Pulmonary artery endothelial cell (primary cell): Measurements from ENCODE around the gene GULP1. TPM values are rescaled to one million over a fixed set of nuclear protein-coding genes. Genes with fewer than 3 reads are reported as not detected.
"Not testable (repeated sequence)": the region's sequence is repeated elsewhere in the genome, so short reads cannot be mapped to it uniquely, and the experiment has no call there.

Experiments
- DNase-seq: peaks from one replicate; pipeline ENCODE4 v3.0.0-alpha.2; 2011; ENCODE audit warnings: low read depth, low spot score
- total RNA-seq: library from RNA; depleted of rRNA; stranded (reverse); fragments of >200 nt; gene quantifications from 2 replicates; pipeline ENCODE4 v1.2.3, GENCODE V29; 2014

Gene GULP1
- total RNA-seq, 1 donor from 2014 or later: 29.9 TPM

DNA sequence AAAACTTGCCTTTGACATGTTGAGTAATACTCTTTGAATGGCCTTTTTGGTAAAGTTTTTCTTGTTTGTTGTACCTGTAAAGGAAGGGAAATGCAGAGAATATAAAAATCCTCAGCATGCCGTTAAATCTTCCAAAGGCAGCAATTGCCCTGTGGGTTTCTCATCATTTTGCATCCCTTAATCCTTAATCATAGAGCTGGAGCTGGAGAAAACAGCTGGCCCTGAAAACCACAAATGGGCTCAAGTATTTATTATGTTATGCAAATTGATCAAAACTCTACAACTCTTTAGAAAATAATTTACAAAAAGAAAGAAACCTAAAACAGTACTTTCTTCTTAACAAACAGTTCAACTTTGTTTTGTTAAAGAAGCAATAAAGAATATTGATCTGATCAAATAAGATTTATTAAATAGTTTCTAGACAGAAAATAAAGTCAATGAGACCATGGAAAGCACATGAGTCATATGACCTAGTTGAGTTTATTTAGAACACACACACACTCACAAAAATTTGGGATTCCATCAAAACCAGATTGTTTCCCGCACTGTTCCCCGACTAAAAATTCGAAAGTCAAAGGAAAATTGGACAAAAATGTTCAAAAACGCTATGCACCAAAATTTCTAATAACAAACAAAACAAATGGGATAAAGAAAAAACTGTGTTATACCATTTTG is 309.0 kb downstream of the GULP1 start:
- no peak for DNase-seq

DNA sequence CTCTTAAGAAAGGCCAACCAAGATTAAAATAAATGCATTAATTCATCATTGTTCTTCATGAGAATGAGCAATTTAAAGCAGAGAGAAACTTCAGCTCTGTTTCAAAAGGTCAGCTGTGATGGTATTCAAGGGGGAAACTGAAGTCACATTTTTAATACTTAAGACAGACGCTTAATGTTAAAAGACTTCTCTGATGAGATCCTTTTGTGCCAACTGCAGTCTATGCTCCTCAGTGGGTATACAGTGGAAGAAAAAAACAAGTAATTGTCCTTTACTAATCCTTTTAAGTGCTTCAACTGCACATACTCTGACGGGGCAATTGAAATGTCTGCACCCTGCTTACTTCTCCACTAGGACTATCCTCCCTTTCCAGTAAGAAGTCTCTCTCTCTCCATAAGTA is 309.7 kb downstream of the GULP1 start:
- no peak for DNase-seq

DNA sequence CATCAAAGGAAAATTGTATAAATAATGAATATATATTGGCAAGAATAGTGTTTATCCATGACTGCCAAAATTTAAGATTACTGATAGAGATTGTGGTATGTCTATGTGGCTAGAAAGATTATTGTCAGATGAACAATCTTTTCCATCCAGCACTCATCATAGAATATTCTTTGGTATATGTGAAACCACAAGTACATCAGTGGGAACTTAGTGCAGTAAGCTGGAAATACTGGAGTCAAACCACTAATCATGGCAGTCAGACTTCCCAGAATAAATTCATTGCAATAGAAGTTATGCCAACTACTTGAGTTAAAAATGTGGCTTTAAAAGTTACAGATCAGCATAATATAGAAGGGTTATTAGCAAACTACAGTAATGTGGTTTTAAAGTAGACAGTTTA is 310.3 kb downstream of the GULP1 start:
- DNase-seq: no peak

DNA sequence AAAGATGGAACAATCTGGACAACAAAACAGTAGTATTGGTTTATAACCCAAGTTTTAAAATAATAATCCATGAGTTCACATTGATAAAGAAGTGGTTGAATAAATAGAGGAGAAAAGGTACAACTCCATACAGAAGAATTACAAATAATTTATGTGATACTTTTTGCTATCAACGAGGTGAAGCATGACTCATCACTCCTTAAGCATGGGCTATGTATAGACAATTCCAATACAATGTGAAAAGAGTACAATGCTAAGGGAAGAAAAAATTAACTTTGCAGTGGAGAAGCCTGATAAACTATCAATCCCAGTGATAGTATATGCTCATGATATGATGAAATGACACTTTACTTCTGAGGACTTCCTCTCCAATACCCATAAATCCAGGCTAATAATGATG is 312.9 kb downstream of the GULP1 start:
- DNase-seq: no peak

DNA sequence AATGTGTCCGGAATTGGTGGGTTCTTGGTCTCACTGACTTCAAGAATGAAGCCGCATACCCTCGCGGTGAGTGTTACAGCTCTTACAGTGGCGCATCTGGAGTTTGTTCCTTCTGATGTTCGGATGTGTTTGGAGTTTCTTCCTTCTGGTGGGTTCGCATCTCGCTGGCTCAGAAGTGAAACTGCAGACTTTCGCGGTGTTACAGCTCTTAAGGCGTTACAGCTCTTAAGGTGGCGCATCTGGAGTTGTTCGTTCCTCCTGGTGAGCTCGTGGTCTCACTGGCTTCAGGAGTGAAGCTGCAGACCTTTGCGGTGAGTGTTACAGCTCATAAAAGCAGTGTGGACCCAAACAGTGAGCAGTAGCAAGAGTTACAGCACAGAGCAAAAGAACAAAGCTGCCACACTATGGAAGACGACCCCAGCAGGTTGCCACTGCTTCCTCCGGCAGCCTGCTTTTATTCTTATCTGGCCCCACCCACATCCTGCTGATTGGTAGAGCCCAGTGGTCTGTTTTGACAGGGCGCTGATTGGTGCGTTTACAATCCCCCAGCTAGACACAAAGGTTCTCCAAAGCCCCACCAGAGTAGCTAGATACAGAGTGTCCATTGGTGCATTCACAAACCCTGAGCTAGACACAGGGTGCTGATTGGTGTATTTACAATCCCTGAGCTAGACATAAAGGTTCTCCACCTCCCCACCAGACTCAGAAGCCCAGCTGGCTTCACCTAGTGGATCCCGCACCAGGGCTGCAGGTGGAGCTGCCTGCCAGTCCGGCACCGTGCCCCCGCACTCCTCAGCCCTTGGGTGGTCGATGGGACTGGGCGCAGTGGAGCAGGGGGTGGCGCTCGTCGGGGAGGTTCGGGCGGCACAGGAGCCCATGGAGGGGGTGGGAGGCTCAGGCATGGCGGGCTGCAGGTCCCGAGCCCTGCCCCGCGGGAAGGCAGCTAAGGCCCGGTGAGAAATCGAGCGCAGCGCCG is 314.2 kb downstream of the GULP1 start:
- DNase-seq: not testable (repeated sequence)

DNA sequence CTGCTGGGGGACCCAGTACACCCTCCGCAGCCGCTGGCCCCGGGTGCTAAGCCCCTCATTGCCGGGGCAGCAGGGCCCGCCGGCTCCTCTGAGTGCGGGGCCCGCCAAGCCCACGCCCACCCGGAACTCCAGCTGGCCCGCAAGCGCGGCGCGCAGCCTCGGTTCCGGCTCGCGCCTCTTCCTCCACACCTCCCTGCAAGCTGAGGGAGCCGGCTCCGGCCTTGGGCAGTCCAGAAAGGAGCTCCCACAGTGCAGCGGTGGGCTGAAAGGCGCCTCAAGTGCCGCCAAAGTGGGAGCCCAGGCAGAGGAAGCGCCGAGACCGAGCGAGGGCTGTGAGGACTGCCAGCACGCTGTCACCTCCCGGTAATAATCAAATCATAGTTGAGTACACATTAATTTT is 314.9 kb downstream of the GULP1 start:
- DNase-seq: not testable (repeated sequence)

DNA sequence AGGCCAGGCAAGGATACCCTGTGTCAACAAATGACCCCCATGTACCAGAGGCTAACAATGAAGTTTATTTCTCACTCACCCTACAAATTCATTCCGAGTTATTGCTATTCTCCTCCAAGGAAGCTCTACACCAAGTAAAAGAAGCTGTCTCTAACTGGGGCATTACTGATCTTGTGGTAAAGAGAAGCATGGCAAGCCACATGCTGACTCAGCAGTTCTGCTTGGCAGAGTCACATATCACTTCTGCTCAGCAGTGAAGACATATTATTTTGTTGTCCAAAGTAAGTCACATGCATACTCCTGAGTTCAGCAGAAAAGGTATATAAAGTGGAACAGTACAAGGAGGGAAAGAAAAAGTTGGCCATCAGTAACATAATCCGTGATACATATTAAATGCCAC is 315.8 kb downstream of the GULP1 start:
- DNase-seq: no peak

DNA sequence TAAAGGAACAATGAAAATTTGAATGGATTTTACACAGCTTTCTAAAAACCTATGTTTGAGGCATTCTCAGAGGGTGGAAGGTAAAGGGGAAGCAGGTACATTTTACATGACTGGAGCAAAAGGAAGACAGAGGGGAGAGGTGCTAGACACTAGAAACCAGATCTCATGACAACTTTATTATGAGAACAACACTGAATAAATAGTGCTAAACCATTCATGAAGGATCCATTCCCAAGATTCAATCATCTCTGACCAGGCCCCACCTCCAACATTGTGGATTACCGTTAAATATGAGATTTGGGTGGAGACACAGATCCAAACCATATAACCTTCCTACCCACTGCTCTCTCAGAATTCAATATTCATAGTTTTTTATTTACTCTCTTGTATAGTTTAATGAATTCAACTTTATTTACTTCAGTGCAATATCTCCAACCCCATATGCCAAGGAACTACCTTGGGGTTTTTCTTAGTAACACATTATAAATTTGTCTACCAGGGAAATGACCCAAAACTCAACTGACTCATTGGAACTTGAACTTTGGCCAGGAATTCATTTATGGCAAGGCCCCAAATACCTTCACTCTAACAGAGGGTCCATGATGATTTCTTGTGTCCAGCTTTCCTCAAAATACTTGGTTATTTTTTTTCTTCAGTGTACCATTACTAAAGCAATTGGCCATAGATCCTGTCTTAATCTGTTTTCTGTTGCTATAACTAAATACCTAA is 317.8 kb downstream of the GULP1 start:
- DNase-seq: no peak

DNA sequence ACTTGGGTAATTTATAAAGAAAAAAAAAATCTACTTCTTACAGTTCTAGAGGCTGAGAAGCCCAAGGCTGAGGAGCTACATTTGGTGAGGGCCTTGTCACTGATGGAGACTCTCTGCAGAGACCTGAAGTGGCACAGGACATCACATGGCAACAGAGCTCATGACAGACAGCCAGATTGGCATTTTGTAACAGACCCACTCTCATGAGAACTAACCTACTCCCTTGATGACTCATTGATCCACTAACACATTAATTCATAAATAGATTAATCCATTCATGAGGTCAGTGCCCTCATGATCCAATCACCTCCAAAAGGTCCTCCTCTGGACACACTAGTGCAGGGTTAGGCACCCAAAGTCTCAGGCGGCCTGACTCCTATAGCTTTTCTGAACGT is 318.4 kb downstream of the GULP1 start:
- DNase-seq: no peak

DNA sequence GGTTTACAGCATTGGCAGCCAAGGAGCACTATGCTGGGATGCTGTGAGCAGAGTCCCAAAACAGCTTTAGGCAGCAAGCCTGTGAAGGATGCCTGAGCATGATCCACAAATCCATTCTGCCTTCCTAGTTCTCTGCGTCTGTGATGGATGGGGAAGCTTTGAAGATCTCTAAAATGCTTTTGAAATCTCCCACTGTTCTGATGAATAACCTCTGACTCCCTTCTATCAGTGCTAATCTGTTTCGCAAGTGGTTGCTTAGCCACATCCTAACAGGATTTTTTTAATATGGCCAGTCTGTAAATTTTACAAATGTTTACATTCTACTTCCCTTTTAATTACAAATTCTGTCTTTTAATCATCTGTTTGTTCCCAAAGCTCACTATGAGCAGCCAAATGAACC is 319.2 kb downstream of the GULP1 start:
- no peak for DNase-seq

DNA sequence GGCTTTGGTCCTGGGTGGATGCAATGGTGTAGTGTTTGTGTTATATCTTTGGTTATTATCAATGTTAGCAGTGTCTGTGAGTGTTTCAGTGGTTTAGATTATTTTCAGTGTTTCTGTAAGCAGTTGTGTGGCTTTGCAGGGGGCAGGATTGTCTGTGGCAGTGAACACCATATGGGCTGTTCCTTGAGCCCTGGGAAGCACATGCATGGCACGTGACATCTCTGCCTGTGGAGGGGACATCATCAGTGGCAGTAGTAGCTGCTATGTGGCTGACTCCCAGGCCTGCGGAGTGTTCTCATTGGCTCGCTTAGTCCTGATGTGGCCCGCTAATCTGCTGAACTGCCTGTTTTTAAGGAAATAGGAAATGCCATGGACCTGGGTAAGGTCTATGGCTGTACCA is 327.5 kb downstream of the GULP1 start:
- DNase-seq: no peak

DNA sequence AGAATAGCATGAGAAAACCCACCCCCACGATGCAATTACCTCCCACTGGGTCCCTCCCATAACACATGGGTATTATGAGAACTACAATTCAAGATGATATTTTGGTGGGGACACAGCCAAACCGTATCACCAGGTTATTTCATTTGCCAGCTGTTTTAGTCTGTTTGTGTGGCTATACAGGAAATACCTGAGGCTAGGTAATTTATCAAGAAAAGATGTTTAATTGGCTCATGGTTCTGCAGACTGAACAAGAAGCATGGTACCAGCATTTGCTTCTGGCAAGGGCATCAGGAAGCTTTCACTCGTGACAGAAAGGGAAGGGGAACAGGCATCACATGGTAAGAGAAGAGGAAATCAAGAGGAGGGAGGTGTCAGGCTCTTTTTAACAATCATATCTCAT is 329.2 kb downstream of the GULP1 start:
- no peak for DNase-seq

DNA sequence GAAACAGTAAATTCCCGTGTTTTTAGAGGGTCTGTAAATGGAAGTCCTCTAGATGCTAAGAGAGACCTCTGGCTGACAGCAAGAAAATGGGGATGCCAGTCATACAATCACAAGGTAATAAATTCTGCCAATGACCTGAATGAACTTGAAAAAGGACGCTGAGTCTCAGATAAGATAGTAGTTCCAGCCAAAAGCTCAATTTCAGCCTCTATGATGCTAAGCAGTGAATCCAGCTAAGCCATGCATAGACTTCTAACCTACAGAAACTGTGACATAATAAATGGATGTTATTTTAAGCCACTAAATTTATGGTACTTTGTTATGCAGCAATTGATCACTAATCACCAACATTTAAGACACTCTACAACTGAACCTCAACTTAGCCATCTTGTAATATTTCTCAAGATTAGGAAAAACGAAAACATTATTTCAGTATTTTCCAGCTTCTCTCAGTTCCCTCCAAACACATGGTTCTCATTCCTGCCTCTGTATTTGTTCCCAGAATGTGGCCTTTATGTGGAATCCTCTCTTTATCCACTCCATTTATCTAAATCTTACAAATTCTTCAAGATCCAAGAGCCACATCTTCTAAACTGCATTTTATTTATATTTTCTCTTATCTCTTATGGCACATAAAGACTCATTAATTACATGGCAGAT is 331.1 kb downstream of the GULP1 start:
- no peak for DNase-seq

DNA sequence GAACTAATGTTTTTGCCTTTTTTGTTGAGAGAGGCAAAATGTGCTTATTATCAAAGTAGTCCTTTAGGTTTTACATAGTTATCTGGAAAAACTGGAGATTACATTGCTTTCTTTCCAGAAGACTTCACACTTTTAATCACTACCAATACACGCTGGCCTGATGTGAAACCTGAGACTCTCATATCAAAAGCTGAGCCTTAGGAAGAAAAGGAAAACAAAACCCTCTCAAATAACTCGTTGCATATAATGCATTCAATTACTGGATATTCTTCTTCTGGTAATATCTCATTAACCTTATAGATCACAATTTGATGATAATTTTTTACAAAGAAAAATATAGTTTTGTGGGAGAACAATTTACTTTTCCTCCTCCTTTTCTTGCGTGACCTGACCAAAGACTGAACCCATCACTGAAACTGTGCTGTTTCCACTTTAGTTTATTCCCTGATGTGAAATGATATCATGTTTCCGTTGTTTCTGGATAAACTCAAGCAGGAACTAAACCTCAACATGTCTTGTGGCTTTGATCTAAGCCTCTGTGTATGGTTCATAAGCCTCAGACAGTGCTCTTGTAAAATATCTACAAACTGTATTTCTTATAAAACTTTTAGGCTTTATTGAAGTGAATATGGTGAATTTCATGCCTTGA is 332.4 kb downstream of the GULP1 start:
- DNase-seq: no peak

DNA sequence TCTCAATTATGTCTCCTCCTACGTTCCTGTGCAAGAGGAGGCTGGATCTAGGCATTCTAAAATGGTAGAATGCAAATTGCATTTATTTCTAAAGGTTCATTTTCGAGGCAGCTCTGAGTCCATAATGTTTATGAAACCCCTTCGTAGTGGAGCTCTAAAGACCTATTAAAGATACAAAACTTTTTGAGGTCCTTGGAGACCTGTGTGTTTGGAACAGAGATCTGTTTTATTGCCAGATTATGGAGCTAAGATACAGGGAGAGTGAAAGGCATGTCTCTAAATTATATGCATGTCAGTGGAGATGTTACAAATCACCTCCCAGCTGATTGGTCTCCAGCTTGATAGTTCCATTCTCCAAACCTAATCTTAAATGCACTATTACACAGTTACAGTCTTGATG is 335.8 kb downstream of the GULP1 start:
- DNase-seq: no peak

DNA sequence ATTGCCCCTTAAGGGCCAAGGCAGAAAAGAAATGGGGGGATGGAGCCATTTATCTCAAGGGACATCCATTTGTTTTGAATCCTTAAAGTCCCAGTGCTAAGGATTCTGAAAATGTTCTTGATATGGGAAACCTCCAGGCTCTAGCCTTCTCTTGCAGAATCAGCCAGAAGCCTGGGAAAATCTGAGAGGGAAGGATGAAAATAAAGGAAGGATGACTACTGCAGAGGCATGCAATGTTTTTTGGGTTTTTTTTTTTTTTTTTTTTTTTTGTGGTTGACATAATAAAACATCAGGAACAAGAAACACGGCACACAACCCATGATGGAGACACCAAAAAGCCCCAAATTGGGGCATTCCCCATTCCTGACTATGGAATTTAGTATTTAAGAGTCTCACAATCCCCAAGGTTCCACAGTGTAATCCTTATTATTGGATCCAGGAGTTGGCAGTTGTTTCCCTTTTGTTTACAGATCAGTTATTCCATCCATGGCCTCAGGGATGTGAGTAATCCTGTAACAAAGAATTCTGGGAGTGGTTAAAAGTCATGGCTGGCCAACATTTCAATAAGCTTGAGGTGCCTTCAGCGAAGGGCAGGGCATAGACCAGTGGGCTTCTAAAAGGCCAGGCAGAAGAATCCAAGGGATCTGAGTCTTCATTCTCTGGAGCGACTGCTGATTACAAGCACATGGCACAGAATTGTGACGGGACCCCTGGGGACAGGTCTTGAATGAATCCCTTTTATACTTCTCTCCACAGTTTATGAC is 337.5 kb downstream of the GULP1 start:
- DNase-seq: no peak

DNA sequence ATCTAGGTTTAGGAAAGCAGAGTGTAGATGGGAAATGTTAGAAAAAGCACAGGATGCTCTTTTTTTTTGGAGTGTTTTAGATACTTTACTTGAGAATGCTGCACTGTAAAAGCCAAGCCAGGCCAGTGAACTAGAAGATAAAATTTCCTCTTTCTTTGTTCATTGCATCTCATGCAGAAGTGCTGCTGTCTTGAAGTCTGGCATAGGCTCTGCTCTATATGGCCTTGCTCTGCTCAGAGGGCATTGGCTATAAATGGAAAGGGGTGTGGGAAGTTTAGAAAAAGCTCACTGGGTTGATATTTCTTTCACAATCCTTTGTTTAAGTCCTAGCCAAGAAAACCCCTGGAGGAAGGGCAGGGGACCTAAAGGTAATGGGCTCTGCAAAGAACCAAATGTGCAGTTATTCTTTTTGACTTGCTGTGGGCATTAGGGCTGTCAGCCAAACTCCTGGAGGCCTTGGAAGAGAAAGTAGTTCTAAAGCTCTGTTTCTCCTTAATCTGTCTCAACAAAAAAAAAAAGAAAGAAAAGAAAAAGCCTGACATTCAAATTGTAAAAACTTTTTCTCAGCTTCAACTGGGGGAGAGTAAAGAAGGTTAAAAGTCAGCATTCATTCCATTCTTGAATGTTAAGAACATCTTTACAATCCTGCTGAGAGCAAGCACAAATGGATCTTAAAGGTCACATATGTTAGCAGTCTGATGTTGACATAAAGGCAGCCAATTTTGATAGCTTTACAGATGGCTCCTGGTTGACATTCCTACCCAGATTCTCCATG is 338.3 kb downstream of the GULP1 start:
- DNase-seq: no peak

DNA sequence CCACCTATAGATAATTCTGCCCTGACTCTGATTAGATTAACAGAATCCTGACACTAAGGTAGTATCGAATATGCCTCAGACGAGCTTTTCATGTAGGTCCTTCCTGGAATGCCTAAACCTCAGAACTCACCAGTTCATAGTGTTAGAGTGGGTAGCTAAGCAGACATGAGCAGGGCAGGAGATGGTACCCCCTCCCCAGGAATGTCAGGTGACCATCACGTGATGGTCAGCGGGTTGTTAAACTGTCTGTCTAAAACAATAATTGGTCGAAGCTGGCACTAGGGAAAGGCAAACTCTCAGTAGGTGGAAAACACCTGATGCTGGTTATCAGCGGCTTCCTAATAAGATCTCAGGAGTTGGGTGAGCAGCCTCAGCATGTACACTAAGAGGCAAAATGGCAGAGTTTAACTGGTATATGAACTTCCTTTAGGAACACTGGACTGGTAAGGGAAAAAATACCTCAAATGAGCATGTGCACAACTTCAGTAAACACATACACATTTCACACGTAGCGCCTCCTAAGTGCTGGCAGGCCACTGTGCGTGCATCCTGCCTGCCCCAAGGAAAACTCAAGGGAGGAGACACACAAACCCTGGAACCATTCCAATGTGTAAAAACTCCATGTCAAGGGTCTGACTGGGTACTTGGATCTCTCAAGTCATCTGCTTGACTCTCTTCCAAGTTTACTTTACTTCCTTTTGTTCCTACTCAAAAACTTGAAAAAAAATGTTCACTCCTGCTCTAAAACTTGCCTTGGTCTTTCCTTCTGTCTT is 339.5 kb downstream of the GULP1 start:
- DNase-seq: no peak

DNA sequence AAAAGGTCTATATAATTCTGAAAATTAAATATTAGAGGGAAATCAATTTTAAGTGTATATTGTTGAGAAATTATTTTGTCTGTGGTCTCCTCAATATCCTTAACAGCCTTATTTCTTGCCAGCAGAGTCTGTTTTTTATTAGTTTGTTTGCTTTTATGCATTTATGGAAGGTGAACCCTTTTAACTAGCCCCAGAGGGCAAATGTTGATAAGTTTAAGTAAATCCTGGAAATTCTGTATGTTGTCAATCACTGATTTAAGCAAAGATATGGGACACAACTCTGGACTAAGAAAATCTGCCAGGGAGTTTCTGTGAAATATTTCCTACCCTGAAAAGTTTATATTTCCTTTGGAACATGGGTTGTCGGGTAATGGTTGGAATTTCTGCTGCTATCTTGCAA is 343.0 kb downstream of the GULP1 start:
- DNase-seq: no peak
